ENCODE data around the gene TRNAU1AP. TPM values are rescaled to one million over a fixed set of nuclear protein-coding genes. Genes with fewer than 3 reads are reported as not detected.

The TRNAU1AP gene
- total RNA-seq, 1 donor from 2014 or later, result 11.9 TPM

DNA sequence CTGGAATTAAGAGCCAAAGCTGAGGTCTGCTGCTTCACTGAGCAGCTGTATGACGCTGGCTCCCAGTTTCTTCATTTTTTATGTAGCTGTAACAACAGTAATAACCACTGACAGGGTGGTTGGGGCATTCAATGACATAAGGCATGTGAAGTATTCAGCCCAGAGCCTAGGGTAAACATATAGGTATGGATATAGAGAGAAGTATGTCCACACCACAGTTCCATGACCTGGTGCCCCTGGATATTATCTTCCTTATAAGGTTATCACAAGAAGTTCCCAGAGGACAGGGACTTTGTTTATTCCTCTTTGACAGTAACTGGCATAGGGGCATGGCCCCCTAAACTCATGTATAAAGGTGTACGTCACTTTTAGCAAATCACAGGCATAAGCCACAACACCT, 53.9 kb downstream of the TRNAU1AP start:
- Histone ChIP-seq H3K36me3 (ENCODE audit: control insufficient read depth, insufficient read depth, low read length) (no peaks in the 10 kb centered on the region), H3K4me3 (ENCODE audit: low read depth, low read length) (no peak overlapping the region), H3K27me3 (ENCODE audit: control insufficient read depth, insufficient read depth, low read length) (no peaks in the 10 kb centered on the region)
- DNase-seq (ENCODE audit: low read depth), result no peak
- TF ChIP-seq, protein P1, sequence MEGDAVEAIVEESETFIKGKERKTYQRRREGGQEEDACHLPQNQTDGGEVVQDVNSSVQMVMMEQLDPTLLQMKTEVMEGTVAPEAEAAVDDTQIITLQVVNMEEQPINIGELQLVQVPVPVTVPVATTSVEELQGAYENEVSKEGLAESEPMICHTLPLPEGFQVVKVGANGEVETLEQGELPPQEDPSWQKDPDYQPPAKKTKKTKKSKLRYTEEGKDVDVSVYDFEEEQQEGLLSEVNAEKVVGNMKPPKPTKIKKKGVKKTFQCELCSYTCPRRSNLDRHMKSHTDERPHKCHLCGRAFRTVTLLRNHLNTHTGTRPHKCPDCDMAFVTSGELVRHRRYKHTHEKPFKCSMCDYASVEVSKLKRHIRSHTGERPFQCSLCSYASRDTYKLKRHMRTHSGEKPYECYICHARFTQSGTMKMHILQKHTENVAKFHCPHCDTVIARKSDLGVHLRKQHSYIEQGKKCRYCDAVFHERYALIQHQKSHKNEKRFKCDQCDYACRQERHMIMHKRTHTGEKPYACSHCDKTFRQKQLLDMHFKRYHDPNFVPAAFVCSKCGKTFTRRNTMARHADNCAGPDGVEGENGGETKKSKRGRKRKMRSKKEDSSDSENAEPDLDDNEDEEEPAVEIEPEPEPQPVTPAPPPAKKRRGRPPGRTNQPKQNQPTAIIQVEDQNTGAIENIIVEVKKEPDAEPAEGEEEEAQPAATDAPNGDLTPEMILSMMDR (IDR thresholded peaks at IDR 0.05; ENCODE audit: insufficient read depth, low read length, poor library complexity, severe bottlenecking), result no peak

DNA sequence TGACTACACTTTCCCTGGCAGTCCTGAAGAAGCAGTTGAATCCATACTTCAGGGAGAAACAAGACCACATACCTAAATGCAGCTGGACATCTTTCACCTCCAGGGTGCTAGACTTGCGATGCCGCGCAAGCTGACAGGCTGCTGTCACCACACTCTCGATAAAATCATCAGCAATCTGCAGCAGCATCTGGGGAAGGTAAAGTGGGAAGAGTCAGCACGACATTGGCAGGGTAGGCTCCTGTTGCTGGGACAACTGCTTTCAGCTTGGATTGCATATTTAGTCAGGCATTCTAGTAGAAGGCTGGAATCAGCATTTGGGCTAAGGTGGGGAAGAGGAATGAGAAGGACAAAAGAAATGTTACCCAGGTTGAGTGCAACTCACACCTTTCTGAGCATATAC, 60.3 kb downstream of the TRNAU1AP start:
- Histone ChIP-seq H3K36me3 (ENCODE audit: control insufficient read depth, insufficient read depth, low read length) (peaks cover 3% of the 10 kb centered on the region), H3K27me3 (ENCODE audit: control insufficient read depth, insufficient read depth, low read length) (no peaks in the 10 kb centered on the region), H3K4me3 (ENCODE audit: low read depth, low read length) (no peak overlapping the region)
- no peak for DNase-seq (ENCODE audit: low read depth)
- TF ChIP-seq, protein P1 (IDR thresholded peaks at IDR 0.05; ENCODE audit: insufficient read depth, low read length, poor library complexity, severe bottlenecking), result no peak

Other genes with a start within 250 kb of the TRNAU1AP start
- 19.4 and 27.1 TPM in 2 replicates for gene MED18, start 224.0 kb upstream of the TRNAU1AP start, total RNA-seq
- 31.3 and 31.8 TPM in 2 replicates for gene PHACTR4, start 183.3 kb upstream of the TRNAU1AP start, total RNA-seq
- 37.6 and 45.2 TPM in 2 replicates for gene RCC1, start 47.0 kb upstream of the TRNAU1AP start, total RNA-seq
- 9.6 and 13.5 TPM in 2 replicates for gene RAB42, start 39.2 kb downstream of the TRNAU1AP start, total RNA-seq
- gene TAF12, start 90.0 kb downstream of the TRNAU1AP start, total RNA-seq, result 22.4 and 24.6 TPM in 2 replicates
- not detected in 2 replicates for gene RNU11, start 95.5 kb downstream of the TRNAU1AP start, total RNA-seq
- gene GMEB1, start 115.7 kb downstream of the TRNAU1AP start, total RNA-seq, result 9.9 and 11.8 TPM in 2 replicates
- 114 and 131 TPM in 2 replicates for gene YTHDF2, start 183.9 kb downstream of the TRNAU1AP start, total RNA-seq